Measurements from ENCODE around the gene CEP43. TPM values are rescaled to one million over a fixed set of nuclear protein-coding genes. Genes with fewer than 3 reads are reported as not detected.
A peak's percentile ranks its signal among the peaks of the same experiment; 100 is the strongest.

CEP43 gene
- polyA plus RNA-seq, 3 donors, result 3.8 to 7.1 (median 6.4) TPM

DNA sequence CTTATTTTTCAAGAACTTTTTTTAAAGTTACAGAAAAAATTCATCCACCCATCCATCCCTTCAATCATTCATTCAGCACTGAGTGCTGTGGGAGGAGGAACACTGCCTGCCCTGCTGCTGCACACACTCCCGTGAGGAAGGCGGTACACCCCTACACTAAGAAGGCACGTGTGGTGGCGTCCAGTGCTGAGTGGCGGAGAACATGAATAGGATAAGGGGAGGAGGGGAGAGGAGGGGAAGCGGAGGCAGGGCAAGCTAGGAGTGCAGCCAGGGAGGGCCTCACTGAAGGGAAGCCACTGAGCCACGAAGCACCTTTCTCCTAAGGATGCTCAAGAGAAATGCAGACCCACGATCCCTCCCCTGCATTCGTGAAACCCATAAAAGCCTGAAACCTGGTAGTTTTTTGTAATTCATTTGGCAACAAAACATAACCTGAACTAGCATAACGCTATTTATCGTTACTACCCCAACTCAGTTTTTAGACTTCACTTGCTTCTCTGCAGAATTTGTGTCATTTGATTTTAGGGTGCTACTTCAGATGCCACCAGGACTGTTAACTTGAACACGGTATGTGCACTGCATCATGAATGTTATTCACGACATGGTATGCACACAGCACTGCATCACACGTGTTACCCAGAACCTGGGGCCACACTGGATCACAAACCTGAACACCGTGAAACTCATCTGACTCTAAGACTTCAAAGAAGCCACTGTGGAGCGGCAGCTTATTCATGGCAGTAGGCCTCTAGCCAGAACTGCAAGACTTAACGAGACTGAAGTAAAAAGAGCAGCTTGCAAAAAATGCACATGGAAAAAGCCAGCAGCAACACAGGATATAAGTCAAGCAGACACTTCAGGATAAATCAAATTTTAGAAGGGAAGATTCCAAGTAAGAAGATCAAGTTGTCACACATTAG, 46.4 kb upstream of the CEP43 start:
- H3K79me2 ChIP-seq (ENCODE audit: insufficient read depth, low read length), result peaks cover 94% of the 10 kb centered on the region
- H3K27ac ChIP-seq (ENCODE audit: low read depth in 1 of 2, low read length in 2 of 2), result peak overlapping the region; percentile 77 to 100
- WGBS (ENCODE audit: insufficient coverage), result 96% methylated on average over 11 of the region's 17 CpGs
- H3K4me3 Mint-ChIP-seq, result peak overlapping the region in 1 of 2 donors; percentile 50
- peaks cover 0 to 5% (median 0%) of the 10 kb centered on the region in 7 donors for H3K9me3 Mint-ChIP-seq
- H3K4me1 Mint-ChIP-seq, result peaks cover 62% of the 10 kb centered on the region
- H2AFZ ChIP-seq (ENCODE audit: insufficient read depth, low read depth, low read length, poor library complexity, severe bottlenecking), result no peak overlapping the region
- peak overlapping the region; percentile 82 to 92 (median 90) for H3K27ac Mint-ChIP-seq
- TF ChIP-seq, protein P1, sequence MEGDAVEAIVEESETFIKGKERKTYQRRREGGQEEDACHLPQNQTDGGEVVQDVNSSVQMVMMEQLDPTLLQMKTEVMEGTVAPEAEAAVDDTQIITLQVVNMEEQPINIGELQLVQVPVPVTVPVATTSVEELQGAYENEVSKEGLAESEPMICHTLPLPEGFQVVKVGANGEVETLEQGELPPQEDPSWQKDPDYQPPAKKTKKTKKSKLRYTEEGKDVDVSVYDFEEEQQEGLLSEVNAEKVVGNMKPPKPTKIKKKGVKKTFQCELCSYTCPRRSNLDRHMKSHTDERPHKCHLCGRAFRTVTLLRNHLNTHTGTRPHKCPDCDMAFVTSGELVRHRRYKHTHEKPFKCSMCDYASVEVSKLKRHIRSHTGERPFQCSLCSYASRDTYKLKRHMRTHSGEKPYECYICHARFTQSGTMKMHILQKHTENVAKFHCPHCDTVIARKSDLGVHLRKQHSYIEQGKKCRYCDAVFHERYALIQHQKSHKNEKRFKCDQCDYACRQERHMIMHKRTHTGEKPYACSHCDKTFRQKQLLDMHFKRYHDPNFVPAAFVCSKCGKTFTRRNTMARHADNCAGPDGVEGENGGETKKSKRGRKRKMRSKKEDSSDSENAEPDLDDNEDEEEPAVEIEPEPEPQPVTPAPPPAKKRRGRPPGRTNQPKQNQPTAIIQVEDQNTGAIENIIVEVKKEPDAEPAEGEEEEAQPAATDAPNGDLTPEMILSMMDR (IDR thresholded peaks at IDR 0.05), result no peak
- intact Hi-C loops (cut with micrococcal nuclease), result loop anchor here in 1 of 2 donors (10.0 kb wide), 1 partner anchor 328 kb away; the partner anchor contains the start of gene RPS6KA2
- H3K27me3 ChIP-seq (ENCODE audit: control insufficient read depth in 2 of 2, insufficient read depth in 2 of 2, low read length in 2 of 2), result no peaks in the 10 kb centered on the region
- peak overlapping the region; percentile 30 for H3K9ac ChIP-seq (ENCODE audit: insufficient read depth, low read length, poor library complexity, severe bottlenecking)
- peaks cover 51 to 72% of the 10 kb centered on the region in 2 donors for H3K36me3 Mint-ChIP-seq
- peak overlapping the region; percentile 22 for H3K4me2 ChIP-seq (replicated peaks; ENCODE audit: extremely low read depth, low read length, poor library complexity, severe bottlenecking)
- no peak for DNase-seq
- H3K27me3 Mint-ChIP-seq (ENCODE audit: low read depth in 3 of 3), result peaks cover 0 to 1% (median 0%) of the 10 kb centered on the region in 3 donors
- H3K9me3 ChIP-seq (replicated peaks in 1 of 2; ENCODE audit: control insufficient read depth in 1 of 2, insufficient read depth in 1 of 2, low read length in 2 of 2), result no peaks in the 10 kb centered on the region
- peak overlapping the region in 1 of 3 experiments; percentile 97 for H3K4me3 ChIP-seq (replicated peaks in 1 of 3; ENCODE audit: low read depth in 2 of 3, low read length in 3 of 3)
- H4K20me1 ChIP-seq (ENCODE audit: insufficient read depth, low read length), result peaks cover 83% of the 10 kb centered on the region
- peaks cover 65 to 75% of the 10 kb centered on the region in 2 donors for H3K4me1 ChIP-seq (ENCODE audit: control insufficient read depth in 1 of 2, insufficient read depth in 2 of 2, low read length in 2 of 2)
- H3K36me3 ChIP-seq (replicated peaks in 1 of 2; ENCODE audit: control insufficient read depth in 1 of 2, insufficient read depth in 2 of 2, low read length in 2 of 2), result peaks cover 31 to 66% of the 10 kb centered on the region in 2 donors

DNA sequence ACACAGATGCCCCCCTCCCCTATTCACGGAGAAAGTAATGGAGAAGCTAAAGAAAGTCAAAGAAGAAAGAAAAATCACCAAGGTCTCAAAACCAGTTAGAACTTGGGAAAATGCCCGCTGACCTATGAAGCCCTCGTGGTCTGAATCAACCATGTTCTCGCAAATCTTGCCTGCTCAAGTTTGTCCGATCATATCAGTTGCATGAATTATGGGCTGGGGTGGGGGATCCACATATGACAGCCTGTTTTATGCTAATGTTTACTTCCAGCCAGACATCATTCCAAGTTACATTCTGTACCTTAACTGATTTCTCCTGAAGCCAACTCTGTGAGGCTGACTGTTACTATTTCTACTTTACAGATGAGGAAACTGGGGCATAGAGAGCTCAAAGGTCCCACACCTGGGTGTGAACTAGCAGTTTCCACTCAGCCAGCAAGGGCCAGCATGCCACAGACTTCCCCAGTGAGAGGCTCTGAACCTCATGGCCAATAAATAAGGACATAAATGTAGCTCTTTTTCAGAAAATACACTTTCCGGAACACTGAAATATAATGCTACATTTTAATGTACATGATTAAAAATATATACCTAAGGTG, 45.0 kb upstream of the CEP43 start:
- intact Hi-C loops (cut with micrococcal nuclease), result loop anchor here in 1 of 2 donors (10.0 kb wide), 1 partner anchor 329 kb away; the partner anchor contains the start of gene RPS6KA2
- peaks cover 84% of the 10 kb centered on the region for H3K79me2 ChIP-seq (ENCODE audit: insufficient read depth, low read length)
- H3K27ac ChIP-seq (ENCODE audit: low read depth in 1 of 2, low read length in 2 of 2), result peak overlapping the region in 1 of 2 donors; percentile 100
- H3K27me3 ChIP-seq (ENCODE audit: control insufficient read depth in 2 of 2, insufficient read depth in 2 of 2, low read length in 2 of 2), result no peaks in the 10 kb centered on the region
- no peaks in the 10 kb centered on the region for H3K9me3 ChIP-seq (replicated peaks in 1 of 2; ENCODE audit: control insufficient read depth in 1 of 2, insufficient read depth in 1 of 2, low read length in 2 of 2)
- WGBS (ENCODE audit: insufficient coverage), result no CpG with 5 or more reads among the region's 6 CpGs
- H4K20me1 ChIP-seq (ENCODE audit: insufficient read depth, low read length), result peaks cover 69% of the 10 kb centered on the region
- peak overlapping the region; percentile 92 for H3K9ac ChIP-seq (ENCODE audit: insufficient read depth, low read length, poor library complexity, severe bottlenecking)
- H3K4me2 ChIP-seq (replicated peaks; ENCODE audit: extremely low read depth, low read length, poor library complexity, severe bottlenecking), result peak overlapping the region; percentile 95
- Mint-ChIP-seq H3K27me3 (ENCODE audit: low read depth in 3 of 3) (peaks cover 0 to 5% (median 1%) of the 10 kb centered on the region in 3 donors), H3K27ac (peak overlapping the region in 5 of 7 donors; percentile 2 to 97 (median 77)), H3K36me3 (peaks cover 41 to 63% of the 10 kb centered on the region in 2 donors), H3K4me1 (peaks cover 76% of the 10 kb centered on the region), H3K4me3 (peak overlapping the region; percentile 43 to 93), H3K9me3 (peaks cover 0 to 5% (median 0%) of the 10 kb centered on the region in 7 donors)
- H3K4me1 ChIP-seq (ENCODE audit: control insufficient read depth in 1 of 2, insufficient read depth in 2 of 2, low read length in 2 of 2), result peaks cover 79 to 88% of the 10 kb centered on the region in 2 donors
- peaks cover 24 to 53% of the 10 kb centered on the region in 2 donors for H3K36me3 ChIP-seq (replicated peaks in 1 of 2; ENCODE audit: control insufficient read depth in 1 of 2, insufficient read depth in 2 of 2, low read length in 2 of 2)
- H3K4me3 ChIP-seq (replicated peaks in 1 of 3; ENCODE audit: low read depth in 2 of 3, low read length in 3 of 3), result peak overlapping the region in 2 of 3 experiments; percentile 95 to 97
- TF ChIP-seq, protein P1 (IDR thresholded peaks at IDR 0.05), result no peak
- DNase-seq, result no peak
- H2AFZ ChIP-seq (ENCODE audit: insufficient read depth, low read depth, low read length, poor library complexity, severe bottlenecking), result no peak overlapping the region
